ENCODE results near the gene FAM237B. TPM values are rescaled to one million over a fixed set of nuclear protein-coding genes. Genes with fewer than 3 reads are reported as not detected.

Gene FAM237B
- total RNA-seq, 1 donor from 2014 or later = not detected

- no peak for ATAC-seq
- intact Hi-C loops (cut with micrococcal nuclease) = no loop called here
- DNase-seq = no peak
Measured at GRCh38 chr7:90303241-90303640, 17.9 kb downstream of the FAM237B start.

DNA sequence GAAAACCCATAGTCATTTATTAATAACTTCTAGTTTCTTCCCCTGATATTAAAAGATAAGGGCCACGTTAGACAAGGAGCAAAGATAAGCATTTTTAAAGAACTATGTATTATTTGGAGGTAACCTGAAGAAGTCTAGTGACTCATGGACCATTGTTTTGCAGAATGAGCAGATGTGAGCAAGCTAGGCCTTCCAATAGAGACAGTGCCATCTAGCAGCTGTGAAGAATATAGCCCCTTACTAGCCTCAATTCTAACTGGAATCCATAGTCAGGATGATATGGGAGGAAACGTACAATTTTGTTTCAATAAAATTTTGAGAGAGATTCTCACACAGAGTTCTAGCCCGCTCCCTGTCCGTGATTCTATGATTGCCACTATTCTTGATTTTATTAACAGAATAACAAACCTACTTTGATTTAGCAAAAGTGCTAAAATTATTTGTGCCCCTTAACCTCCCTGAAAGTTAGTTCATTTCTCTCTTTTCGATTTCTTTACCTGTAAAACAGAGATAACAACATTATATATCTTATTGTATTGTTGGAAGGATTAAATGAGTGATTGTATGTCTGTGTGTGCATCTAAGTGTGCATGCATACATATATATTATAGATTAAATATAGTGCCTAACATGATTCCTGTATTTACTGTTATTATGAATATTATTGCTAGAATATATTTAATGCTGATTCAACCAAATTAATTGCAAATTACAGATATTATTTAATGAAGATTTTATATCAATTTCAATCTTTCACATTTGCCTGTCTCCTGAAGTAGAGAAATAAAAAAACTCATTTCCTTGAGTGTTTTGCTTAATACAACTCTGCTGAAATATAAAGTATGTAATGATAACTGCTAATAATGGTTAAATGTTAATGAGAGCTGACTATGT is 22.7 kb downstream of the FAM237B start:
- DNase-seq (no peak), ATAC-seq (peak; percentile 67)
- intact Hi-C loops (cut with micrococcal nuclease) = loop anchor here (10.0 kb wide), 1 partner anchor 126 kb away; no protein-coding TSS in a partner anchor

GRCh38 chr7:90290244-90291113 is 30.6 kb downstream of the FAM237B start:
- ATAC-seq = no peak
- intact Hi-C loops (cut with micrococcal nuclease) = loop anchor here (10.0 kb wide), 1 partner anchor 134 kb away; no protein-coding TSS in a partner anchor

GRCh38 chr7:90288154-90288553 is 33.0 kb downstream of the FAM237B start:
- no peak for ATAC-seq
- no peak for DNase-seq
- intact Hi-C loops (cut with micrococcal nuclease) = no loop called here

More at GRCh38 chr7:90290244-90291113, 30.6 kb downstream of the FAM237B start:
- no peak for DNase-seq

- DNase-seq (no peak), ATAC-seq (no peak)
- intact Hi-C loops (cut with micrococcal nuclease) = no loop called here
Measured at GRCh38 chr7:90276033-90276728, 44.9 kb downstream of the FAM237B start.

DNA sequence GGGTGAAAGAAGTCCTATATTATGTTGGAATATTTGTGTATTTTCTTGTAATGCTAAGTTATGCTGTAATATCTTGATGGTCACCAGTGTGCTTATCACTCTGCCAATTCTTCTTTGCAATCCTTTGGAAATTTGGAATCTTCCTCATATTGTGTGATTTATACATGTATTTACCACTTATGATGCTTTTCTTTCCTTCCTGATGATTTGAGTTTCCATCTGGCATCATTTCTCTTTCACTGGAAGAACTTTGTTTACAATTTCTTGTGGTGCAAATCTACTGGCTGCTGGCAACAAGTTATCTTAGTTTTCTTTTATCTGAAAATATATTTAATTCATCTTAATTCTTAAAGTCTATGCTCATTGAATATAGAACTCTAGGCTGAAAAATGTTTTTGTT is 46.9 kb downstream of the FAM237B start:
- intact Hi-C loops (cut with micrococcal nuclease) = no loop called here
- DNase-seq = no peak
- ATAC-seq = no peak

DNA sequence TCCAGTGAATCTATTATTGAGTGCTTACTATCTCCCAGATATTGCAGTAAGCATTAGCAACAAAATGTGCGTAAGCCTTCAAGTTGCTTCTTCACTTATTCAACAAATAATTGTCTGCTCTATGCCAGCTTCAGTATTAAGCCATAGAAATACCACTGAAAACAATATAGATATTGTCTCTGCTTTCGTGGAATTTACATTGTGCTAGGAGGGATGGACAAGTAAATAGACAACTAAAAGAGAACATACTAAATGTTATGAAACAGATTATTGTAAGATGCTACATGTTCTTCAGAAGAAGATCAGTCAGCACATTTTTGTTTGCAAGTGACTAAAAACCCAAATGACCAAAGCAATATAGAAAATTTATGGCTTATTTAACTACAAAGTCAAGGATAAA is 48.9 kb downstream of the FAM237B start:
- DNase-seq = no peak
- ATAC-seq = no peak
- intact Hi-C loops (cut with micrococcal nuclease) = no loop called here

DNA sequence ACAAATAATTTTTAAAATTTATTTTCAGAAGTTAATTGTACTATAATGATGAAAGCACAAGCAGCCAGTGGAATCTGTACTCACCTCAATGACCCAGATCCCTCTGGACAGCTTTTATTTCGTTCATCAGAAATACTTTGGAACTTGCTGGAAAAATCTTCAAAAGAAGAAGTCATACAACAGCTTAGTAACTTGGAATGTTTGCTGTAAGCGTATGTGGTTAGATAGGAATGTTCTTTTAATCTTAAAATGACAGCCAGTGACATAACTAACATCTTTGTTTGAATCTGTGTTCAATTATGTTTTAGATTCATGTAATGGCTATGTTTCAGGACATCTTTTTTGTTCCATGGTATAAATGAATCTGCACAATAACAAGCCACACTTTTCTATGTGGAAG is 49.4 kb downstream of the FAM237B start:
- intact Hi-C loops (cut with micrococcal nuclease) = no loop called here
- ATAC-seq (no peak), DNase-seq (no peak)

DNA sequence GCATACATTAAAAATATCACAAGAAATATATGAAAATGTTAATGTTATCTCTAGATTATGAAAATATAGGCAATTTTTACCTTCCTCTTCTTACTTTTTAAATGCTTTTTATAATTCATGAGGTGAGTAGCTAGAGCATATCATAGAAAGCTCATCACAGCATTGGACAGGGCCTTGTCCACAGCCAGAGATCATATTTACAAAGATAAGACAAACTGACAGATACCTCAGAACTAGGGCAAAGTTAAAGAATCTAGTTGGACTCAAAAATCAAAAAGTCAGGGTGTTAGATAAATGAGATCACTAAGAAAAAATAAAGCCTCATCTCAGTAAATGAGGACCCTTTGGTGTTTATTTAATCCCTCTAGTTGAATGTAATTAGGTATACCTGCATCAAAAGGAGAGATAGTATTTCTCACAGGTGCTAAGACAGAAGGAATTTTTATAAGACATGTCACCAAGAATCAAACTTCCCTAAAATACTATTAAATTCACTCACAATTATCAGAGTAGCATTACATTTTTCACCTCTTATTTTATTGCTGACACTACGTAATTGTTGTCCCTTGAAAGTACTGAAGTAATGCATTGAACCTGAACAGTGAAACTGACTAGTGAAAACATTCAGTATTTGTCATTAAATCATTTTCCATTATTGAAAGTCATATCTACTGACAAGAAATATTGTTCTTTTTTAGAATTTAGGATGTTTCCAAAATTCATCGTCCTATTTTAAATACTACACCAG is 50.5 kb downstream of the FAM237B start:
- no peak for ATAC-seq
- intact Hi-C loops (cut with micrococcal nuclease) = no loop called here
- no peak for DNase-seq

GRCh38 chr7:90269163-90269562 is 51.9 kb downstream of the FAM237B start:
- no peak for ATAC-seq
- DNase-seq = no peak
- intact Hi-C loops (cut with micrococcal nuclease) = no loop called here

- no peak for ATAC-seq
- DNase-seq = no peak
- intact Hi-C loops (cut with micrococcal nuclease) = no loop called here
Measured at GRCh38 chr7:90267263-90267858, 53.7 kb downstream of the FAM237B start.

GRCh38 chr7:90266808-90267207 is 54.3 kb downstream of the FAM237B start:
- intact Hi-C loops (cut with micrococcal nuclease) = no loop called here
- DNase-seq (no peak), ATAC-seq (no peak)

Other genes with a start within 250 kb of the FAM237B start
- gene STEAP1, start 166.8 kb downstream of the FAM237B start, total RNA-seq = 1.5 TPM
- 15.1 TPM for gene STEAP2, start 109.6 kb downstream of the FAM237B start, total RNA-seq
- gene CFAP69, start 76.1 kb downstream of the FAM237B start, total RNA-seq = 4.2 TPM
- gene GTPBP10, start 25.4 kb upstream of the FAM237B start, total RNA-seq = 25.9 TPM
- gene CLDN12, start 82.2 kb upstream of the FAM237B start, total RNA-seq = 34.0 TPM
- gene PTTG1IP2, start 148.3 kb upstream of the FAM237B start, total RNA-seq = not detected